T-cell (primary cell): ENCODE measurements around the gene PTGES2. TPM values are rescaled to one million over a fixed set of nuclear protein-coding genes. Genes with fewer than 3 reads are reported as not detected.

Source experiments
- ATAC-seq, 4 experiments: fragments of 200-7000 bp in 3 of 4; fragments of 150-1000 bp in 1 of 4; cut with Tn5 transposase; replicated peaks in 1 of 4; 1 replicate in 3 of 4; 2 replicates in 1 of 4; pipeline ENCODE4 v1.10.0; 2021; ENCODE audit warnings: moderate library complexity in 3 of 4, mild to moderate bottlenecking in 2 of 4, moderate number of reproducible peaks in 1 of 4
- CTCF ChIA-PET, 2 donors: fragments of 300-600 bp; sonication (Branson Sonifier 250); formaldehyde crosslinking; loops; one replicate each; lab custom pipeline; 2022; ENCODE audit warnings: antibody characterized with exemption in 2 of 2; lab: Charles Lee
- POLR2A ChIA-PET, 2 donors: fragments of 300-600 bp; sonication (Branson Sonifier 250); formaldehyde crosslinking; loops; one replicate each; lab custom pipeline; 2022; ENCODE audit warnings: antibody characterized with exemption in 2 of 2; lab: Charles Lee
- DNase-seq, 35 experiments: peaks; one replicate each; pipeline versions ENCODE4 v3.0.0 to v3.0.0-alpha.2; 2013 to 2023
- H3K27ac ChIP-seq: one replicate; pipeline ENCODE4 v1.5.1; 2013; ENCODE audit warnings: low read length
- H3K27me3 ChIP-seq, 2 experiments: replicated peaks in 1 of 2; 1 replicate in 1 of 2; 2 replicates in 1 of 2; pipeline versions ENCODE4 v1.6.1 to v1.7.0; 2013; ENCODE audit warnings: low read length in 1 of 2, mixed read lengths in 1 of 2; ENCODE audit not compliant: control insufficient read depth in 2 of 2, insufficient read depth in 2 of 2; ENCODE audit errors: extremely low read depth in 1 of 2
- H3K36me3 ChIP-seq, 2 donors: 1 replicate in 1 of 2; 2 replicates in 1 of 2; pipeline versions ENCODE4 v1.6.1 to v1.7.0; 2013; ENCODE audit warnings: low read length in 1 of 2; ENCODE audit not compliant: control insufficient read depth in 2 of 2, insufficient read depth in 1 of 2; ENCODE audit errors: extremely low read depth in 1 of 2
- H3K4me1 ChIP-seq, 2 experiments: 1 replicate in 1 of 2; 2 replicates in 1 of 2; pipeline versions ENCODE4 v1.6.1 to v1.7.0; 2013; ENCODE audit warnings: low read length in 2 of 2, mixed read lengths in 1 of 2; ENCODE audit not compliant: insufficient read depth in 2 of 2, control insufficient read depth in 1 of 2; ENCODE audit errors: extremely low read depth in 1 of 2
- H3K4me3 ChIP-seq, 2 donors: 1 replicate in 1 of 2; 2 replicates in 1 of 2; pipeline versions ENCODE4 v1.5.1 to v1.7.0; 2013; ENCODE audit warnings: mild to moderate bottlenecking in 2 of 2, low read length in 1 of 2, moderate library complexity in 1 of 2; ENCODE audit not compliant: control insufficient read depth in 1 of 2; ENCODE audit errors: extremely low read depth in 1 of 2
- H3K9me3 ChIP-seq: 2 replicates; pipeline ENCODE4 v1.7.0; 2013
- H3K27ac Mint-ChIP-seq, 2 donors: one replicate each; pipeline ENCODE4 v1.8.0; 2020 to 2021; ENCODE audit warnings: mild to moderate bottlenecking in 2 of 2, mixed read lengths in 2 of 2
- H3K27me3 Mint-ChIP-seq, 2 donors: one replicate each; pipeline ENCODE4 v1.8.0; 2021 to 2022; ENCODE audit warnings: mixed read lengths in 2 of 2
- H3K36me3 Mint-ChIP-seq: one replicate; pipeline ENCODE4 v1.8.0; 2021; ENCODE audit warnings: mixed read lengths
- H3K4me1 Mint-ChIP-seq, 3 donors: one replicate each; pipeline ENCODE4 v1.8.0; 2020 to 2022; ENCODE audit warnings: mixed read lengths in 3 of 3, mild to moderate bottlenecking in 1 of 3
- H3K4me3 Mint-ChIP-seq, 3 donors: one replicate each; pipeline ENCODE4 v1.8.0; 2020 to 2022; ENCODE audit warnings: mild to moderate bottlenecking in 3 of 3, mixed read lengths in 3 of 3, moderate library complexity in 3 of 3
- H3K9me3 Mint-ChIP-seq, 3 donors: one replicate each; pipeline ENCODE4 v1.8.0; 2020 to 2022; ENCODE audit warnings: mixed read lengths in 3 of 3
- WGBS: methylation state at CpG from one replicate; pipeline ENCODE4 v1.1.5; 2013; ENCODE audit warnings: missing lambda C conversion rate; ENCODE audit not compliant: insufficient coverage; 5-methylcytosine and 5-hydroxymethylcytosine counted together
- total RNA-seq, 35 experiments: library from RNA in 6 of 35; stranded (reverse) in 6 of 35; fragments of 120-200 nt in 1 of 35; gene quantifications; one replicate each; pipeline versions ENCODE4 v1.2.1 to v1.2.4 and lab custom pipeline; 2013 to 2026

Gene PTGES2
- total RNA-seq, 5 donors from 2014 or later (not counting 1 experiment from before 2014, with no cell fraction given) = 60.2 to 91.7 (median 79.2) TPM

- Mint-ChIP-seq H3K27ac (peak overlapping the region; percentile 95 to 96), H3K36me3 (peaks cover 2% of the 10 kb centered on the region), H3K27me3 (no peaks in the 10 kb centered on the region), H3K4me1 (peaks cover 47 to 61% (median 53%) of the 10 kb centered on the region in 3 donors), H3K9me3 (no peaks in the 10 kb centered on the region), H3K4me3 (peak overlapping the region in 2 of 3 donors; percentile 74 to 97)
- H3K9me3 ChIP-seq = no peaks in the 10 kb centered on the region
- ChIA-PET POLR2A (interaction anchor here in 1 of 2 donors (0.6 kb wide), 1 partner anchor 10 kb away, joined by 14 read pairs; no protein-coding TSS in a partner anchor), CTCF (no interaction called here)
- H3K36me3 ChIP-seq = no peaks in the 10 kb centered on the region
- 31% methylated on average over 2 of the region's 7 CpGs for WGBS
- DNase-seq (no peak), ATAC-seq (no peak)
- no peak overlapping the region for H3K4me3 ChIP-seq
- peak overlapping the region; percentile 86 for H3K27ac ChIP-seq
- no peaks in the 10 kb centered on the region for H3K27me3 ChIP-seq
- peaks cover 37 to 70% of the 10 kb centered on the region in 2 experiments for H3K4me1 ChIP-seq
These were observed 56.7 kb downstream of the PTGES2 start for GRCh38 chr9:128070874-128071273.

Other genes with a start within 250 kb of the PTGES2 start
- 100 to 1,000 TPM in 2 of 5 donors, 10 to 100 TPM in 3; 73.0 to 123 (median 86.3) TPM for gene ST6GALNAC6, start 228.1 kb downstream of the PTGES2 start, total RNA-seq
- gene ST6GALNAC4, start 210.7 kb downstream of the PTGES2 start, total RNA-seq = 10 to 100 TPM; 24.9 to 40.7 (median 35.1) TPM
- 1 to 10 TPM in 4 of 5 donors, under 1 TPM in 1; 0.99 to 5.6 (median 2.6) TPM for gene PIP5KL1, start 197.0 kb downstream of the PTGES2 start, total RNA-seq
- gene DPM2, start 189.9 kb downstream of the PTGES2 start, total RNA-seq = 10 to 100 TPM; 32.3 to 66.5 (median 60.5) TPM
- gene EEIG1, start 146.7 kb downstream of the PTGES2 start, total RNA-seq = 100 to 1,000 TPM; 351 to 746 (median 698) TPM
- 10 to 100 TPM; 11.6 to 14.9 (median 13.8) TPM for gene NAIF1, start 60.4 kb downstream of the PTGES2 start, total RNA-seq
- 10 to 100 TPM; 11.8 to 21.0 (median 17.3) TPM for gene SLC25A25, start 59.5 kb downstream of the PTGES2 start, total RNA-seq
- gene LCN2, start 21.7 kb upstream of the PTGES2 start, total RNA-seq = not detected
- 10 to 100 TPM; 50.0 to 85.9 (median 81.4) TPM for gene BBLN, start 32.5 kb upstream of the PTGES2 start, total RNA-seq
- gene CIZ1, start 63.8 kb upstream of the PTGES2 start, total RNA-seq = 100 to 1,000 TPM; 143 to 163 (median 150) TPM
- gene DNM1, start 75.7 kb upstream of the PTGES2 start, total RNA-seq = 1 to 10 TPM in 4 of 5 donors, under 1 TPM in 1; 0.95 to 3.0 (median 1.8) TPM
- gene GOLGA2, start 148.3 kb upstream of the PTGES2 start, total RNA-seq = 10 to 100 TPM; 49.6 to 71.3 (median 60.5) TPM
- gene SWI5, start 148.5 kb upstream of the PTGES2 start, total RNA-seq = 10 to 100 TPM in 2 of 5 donors, 1 to 10 TPM in 3; 7.5 to 15.3 (median 9.7) TPM
- 10 to 100 TPM; 12.4 to 22.9 (median 21.9) TPM for gene TRUB2, start 194.7 kb upstream of the PTGES2 start, total RNA-seq
- 10 to 100 TPM; 32.2 to 60.0 (median 54.5) TPM for gene COQ4, start 195.1 kb upstream of the PTGES2 start, total RNA-seq
- gene SLC27A4, start 212.8 kb upstream of the PTGES2 start, total RNA-seq = 10 to 100 TPM in 3 of 5 donors, 1 to 10 TPM in 2; 7.3 to 18.4 (median 17.5) TPM
- gene URM1, start 243.6 kb upstream of the PTGES2 start, total RNA-seq = 10 to 100 TPM; 38.7 to 55.8 (median 52.5) TPM